ENCODE data around the gene SCD5. TPM values are rescaled to one million over a fixed set of nuclear protein-coding genes. Genes with fewer than 3 reads are reported as not detected.

The SCD5 gene
- total RNA-seq, 2 donors from 2014 or later, result 0.60 to 0.65 TPM

DNA sequence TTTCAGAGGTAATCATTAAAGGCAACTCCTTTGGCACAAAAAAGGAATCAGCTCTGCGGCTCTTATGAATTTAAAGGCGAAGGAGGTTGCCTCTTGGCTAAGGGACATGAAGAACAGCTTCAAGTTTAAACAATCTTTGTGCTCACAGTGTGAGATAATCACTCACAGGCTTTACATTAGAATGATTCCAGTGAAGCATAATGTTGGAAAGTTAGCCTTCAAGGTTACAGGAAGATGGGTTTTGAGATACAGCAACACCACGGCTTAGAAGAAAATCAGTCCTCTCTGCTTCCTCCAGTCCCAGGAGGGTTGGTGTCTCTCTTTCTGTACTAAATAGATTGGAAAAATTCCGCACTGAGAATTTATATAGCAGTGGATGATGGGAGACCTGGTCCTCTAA lies 11.6 kb upstream of the SCD5 start:
- DNase-seq, result no peak

DNA sequence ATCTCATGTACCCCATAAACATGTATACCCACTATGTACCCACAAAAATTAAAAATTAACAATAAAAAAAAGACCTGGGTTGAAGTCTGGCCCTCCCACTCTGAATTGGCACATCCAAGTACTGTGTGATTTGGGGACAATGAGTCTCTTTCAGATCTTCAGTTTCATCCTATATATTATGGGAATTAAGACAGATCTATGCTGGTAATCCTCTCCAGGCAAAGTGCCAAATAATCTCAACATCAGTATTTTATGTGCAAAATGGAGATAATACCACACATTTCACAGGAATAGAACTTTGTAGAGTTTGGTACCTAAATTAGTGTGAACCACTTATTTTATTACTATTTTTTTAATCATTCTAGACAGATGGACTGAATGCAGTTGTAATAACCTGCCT lies 11.0 kb upstream of the SCD5 start:
- Mint-ChIP-seq H3K4me1 (peaks cover 2% of the 10 kb centered on the region), H3K27me3 (peaks cover 4% of the 10 kb centered on the region), H3K36me3 (ENCODE audit: low read depth) (no peaks in the 10 kb centered on the region), H3K4me3 (no peak overlapping the region), H3K27ac (no peak overlapping the region)
- DNase-seq, result no peak
- ATAC-seq, result no peak
- no peaks in the 10 kb centered on the region for H3K9me3 ChIP-seq (ENCODE audit: control insufficient read depth, low read length, poor library complexity, severe bottlenecking)

More for the DNA sequence above, 11.6 kb upstream of the SCD5 start:
- no peaks in the 10 kb centered on the region for H3K36me3 Mint-ChIP-seq (ENCODE audit: low read depth)
- no peak overlapping the region for H3K4me3 Mint-ChIP-seq
- ATAC-seq, result no peak
- H3K4me1 Mint-ChIP-seq, result peaks cover 2% of the 10 kb centered on the region
- no peak overlapping the region for H3K27ac Mint-ChIP-seq
- peaks cover 4% of the 10 kb centered on the region for H3K27me3 Mint-ChIP-seq
- H3K9me3 ChIP-seq (ENCODE audit: control insufficient read depth, low read length, poor library complexity, severe bottlenecking), result no peaks in the 10 kb centered on the region

DNA sequence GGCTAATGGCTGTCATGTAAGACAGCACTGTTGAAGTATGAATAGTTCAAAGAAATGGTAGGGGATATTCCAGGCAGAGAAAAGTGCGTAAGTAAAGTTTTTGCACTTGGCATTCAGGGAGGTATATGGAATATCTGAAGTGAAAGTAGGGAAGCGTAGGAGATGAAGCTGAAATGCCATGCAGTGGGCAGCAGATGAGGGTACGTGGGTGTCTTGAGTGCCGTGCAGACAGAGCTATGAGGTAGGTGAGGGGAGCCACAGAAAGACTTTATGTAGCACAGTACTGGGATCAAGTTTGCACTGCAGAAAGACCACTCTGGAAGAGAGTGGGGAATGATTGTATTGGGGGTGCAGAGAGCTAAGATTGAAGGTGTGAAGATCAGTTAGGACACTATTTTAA lies 5.2 kb upstream of the SCD5 start:
- Mint-ChIP-seq H3K4me1 (peaks cover 10% of the 10 kb centered on the region), H3K27me3 (peaks cover 26% of the 10 kb centered on the region), H3K4me3 (no peak overlapping the region), H3K36me3 (ENCODE audit: low read depth) (no peaks in the 10 kb centered on the region), H3K27ac (no peak overlapping the region)
- ATAC-seq (no peak), DNase-seq (no peak)
- no peaks in the 10 kb centered on the region for H3K9me3 ChIP-seq (ENCODE audit: control insufficient read depth, low read length, poor library complexity, severe bottlenecking)

DNA sequence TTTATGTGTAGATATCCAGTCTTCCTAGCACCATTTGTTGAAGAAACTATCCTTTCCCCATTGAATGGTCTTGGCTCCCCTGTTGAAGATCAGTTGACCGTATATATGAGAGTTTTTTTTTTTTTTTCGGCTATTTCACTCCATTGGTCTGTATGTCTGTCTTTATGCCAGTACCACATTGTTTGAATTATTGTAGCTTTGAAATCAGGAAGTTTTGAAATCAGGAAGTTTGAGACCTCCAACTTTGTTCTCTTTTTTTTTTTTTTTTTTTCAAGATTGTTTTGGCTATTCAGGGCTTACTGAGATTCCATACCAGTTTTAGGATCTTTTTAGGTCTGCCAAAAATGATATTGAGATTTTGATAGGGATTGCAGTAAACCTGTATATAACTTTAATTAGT lies 4.3 kb upstream of the SCD5 start:
- DNase-seq (no peak), ATAC-seq (no peak)
- no peak overlapping the region for H3K27ac Mint-ChIP-seq
- H3K9me3 ChIP-seq (ENCODE audit: control insufficient read depth, low read length, poor library complexity, severe bottlenecking), result no peaks in the 10 kb centered on the region
- no peak overlapping the region for H3K4me3 Mint-ChIP-seq
- H3K4me1 Mint-ChIP-seq, result peaks cover 10% of the 10 kb centered on the region
- peaks cover 26% of the 10 kb centered on the region for H3K27me3 Mint-ChIP-seq
- H3K36me3 Mint-ChIP-seq (ENCODE audit: low read depth), result no peaks in the 10 kb centered on the region

DNA sequence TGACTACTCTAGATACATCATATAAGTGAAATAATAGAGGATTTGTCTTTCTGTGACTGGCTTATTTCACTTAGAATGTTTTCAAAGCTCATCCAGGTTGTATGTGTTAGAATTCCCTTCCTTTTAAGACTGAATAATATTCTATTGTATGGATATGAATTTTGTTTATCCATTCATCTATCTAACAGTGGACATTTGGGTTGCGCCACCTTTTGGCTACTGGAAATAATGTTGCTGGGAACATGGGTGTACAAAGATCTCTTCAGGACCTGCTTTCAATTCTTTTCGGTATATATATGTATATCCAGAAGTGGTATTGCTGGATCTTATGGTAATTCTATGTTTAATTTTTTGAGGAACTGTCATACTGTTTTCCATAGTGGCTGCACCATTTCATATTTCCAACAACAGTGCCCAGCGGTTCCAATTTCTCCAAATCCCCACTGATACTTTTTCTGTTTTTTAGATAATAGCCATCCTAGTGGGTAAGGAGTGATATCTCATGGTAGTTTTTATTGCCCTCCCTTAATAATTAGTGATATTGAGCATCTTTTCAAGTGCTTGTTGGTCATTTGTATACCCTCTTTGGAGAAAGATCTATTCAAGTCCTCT lies 3.4 kb upstream of the SCD5 start:
- peaks cover 14% of the 10 kb centered on the region for H3K4me1 Mint-ChIP-seq
- no peak for DNase-seq
- peaks cover 31% of the 10 kb centered on the region for H3K27me3 Mint-ChIP-seq
- no peak overlapping the region for H3K4me3 Mint-ChIP-seq
- no peaks in the 10 kb centered on the region for H3K36me3 Mint-ChIP-seq (ENCODE audit: low read depth)
- no peak overlapping the region for H3K27ac Mint-ChIP-seq
- no peak for ATAC-seq
- H3K9me3 ChIP-seq (ENCODE audit: control insufficient read depth, low read length, poor library complexity, severe bottlenecking), result no peaks in the 10 kb centered on the region

DNA sequence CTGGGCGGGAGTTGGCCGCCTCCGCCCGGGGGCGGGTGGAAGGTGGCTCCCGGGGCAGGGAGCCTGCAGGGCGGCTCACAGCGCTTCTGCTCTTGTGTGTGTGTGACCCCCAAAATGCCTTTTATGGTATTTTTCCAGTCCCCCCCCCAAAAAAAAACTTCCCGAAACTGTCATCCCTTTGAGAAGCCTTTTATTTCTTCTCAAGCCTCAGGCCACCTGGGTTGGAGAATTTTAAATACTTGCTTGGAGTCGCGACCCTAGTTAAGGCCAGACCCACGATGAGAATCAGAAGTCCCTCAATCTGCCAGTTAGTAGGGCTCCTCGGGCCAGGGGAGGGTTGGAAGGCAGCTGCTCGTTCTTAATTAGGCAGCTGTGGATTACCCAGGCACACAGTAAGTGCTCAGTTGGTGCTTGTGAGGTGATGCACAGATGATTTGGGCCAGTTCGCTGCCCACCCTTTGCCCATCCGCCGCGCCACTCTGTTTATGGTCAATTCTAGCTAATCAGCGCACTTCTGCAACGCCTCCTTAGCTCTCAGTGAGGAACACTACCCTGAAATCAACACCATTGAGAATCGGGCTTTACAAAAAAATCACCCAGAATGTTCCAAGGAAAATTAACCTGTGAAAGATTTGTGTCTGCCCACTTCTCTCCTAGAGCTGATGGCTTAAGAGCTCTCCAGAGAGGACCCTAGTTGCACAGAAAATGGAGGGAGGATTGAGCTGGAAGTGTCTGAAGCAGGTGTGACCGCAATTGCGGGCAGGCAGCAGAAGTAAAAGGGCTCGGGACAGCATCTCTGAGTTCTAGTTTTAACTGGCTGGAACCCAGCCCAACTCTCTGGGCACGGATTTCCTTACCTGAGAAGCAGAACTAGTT lies 648 bp upstream of the SCD5 start:
- ATAC-seq, result peak; percentile 35
- H3K4me3 Mint-ChIP-seq, result peak overlapping the region; percentile 84

DNA sequence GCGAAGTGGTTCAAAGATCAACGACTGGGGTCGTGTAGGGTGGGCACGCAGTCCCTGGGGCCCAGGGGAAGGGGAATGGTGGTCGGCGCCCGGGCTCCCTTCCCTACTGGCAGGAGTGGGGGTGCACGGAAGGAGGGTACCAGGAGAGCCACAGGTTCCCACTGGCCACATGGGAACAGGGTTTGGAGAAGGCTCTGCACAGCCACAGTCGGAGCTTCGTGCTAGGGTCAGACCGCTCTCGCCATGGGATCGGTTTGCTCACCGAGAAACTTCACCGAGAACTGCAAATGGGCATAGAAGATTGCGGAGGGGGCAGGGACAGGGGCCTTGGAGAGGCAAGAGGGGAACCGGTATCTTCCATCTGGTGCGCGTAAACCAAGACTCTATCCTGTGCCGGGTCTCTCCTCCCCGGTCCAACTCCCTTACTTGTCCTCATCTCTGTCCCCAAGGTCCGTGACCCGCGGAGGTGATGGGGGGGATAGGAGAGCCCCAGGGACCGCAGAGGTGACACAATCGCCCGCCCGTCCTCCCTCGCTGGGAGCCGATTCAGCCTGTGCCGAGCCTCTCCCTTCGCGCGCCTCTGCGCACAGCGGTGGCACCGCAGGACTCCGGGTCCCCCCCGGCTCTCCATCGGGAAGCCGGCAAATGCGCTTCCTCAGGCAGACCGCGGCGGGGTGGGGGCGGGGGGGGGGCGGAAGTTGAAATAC lies 1.0 kb downstream of the SCD5 start:
- Mint-ChIP-seq H3K36me3 (ENCODE audit: low read depth) (no peaks in the 10 kb centered on the region), H3K27ac (no peak overlapping the region), H3K4me3 (peak overlapping the region; percentile 86), H3K4me1 (peaks cover 18% of the 10 kb centered on the region), H3K27me3 (peaks cover 56% of the 10 kb centered on the region)
- DNase-seq, result peak in 1 of 3 donors; percentile 10
- no peaks in the 10 kb centered on the region for H3K9me3 ChIP-seq (ENCODE audit: control insufficient read depth, low read length, poor library complexity, severe bottlenecking)
- ATAC-seq, result no peak

More for the DNA sequence above, 648 bp upstream of the SCD5 start:
- H3K9me3 ChIP-seq (ENCODE audit: control insufficient read depth, low read length, poor library complexity, severe bottlenecking), result no peaks in the 10 kb centered on the region
- Mint-ChIP-seq H3K27me3 (peaks cover 47% of the 10 kb centered on the region), H3K4me1 (peaks cover 18% of the 10 kb centered on the region), H3K27ac (no peak overlapping the region), H3K36me3 (ENCODE audit: low read depth) (no peaks in the 10 kb centered on the region)
- DNase-seq, result no peak

DNA sequence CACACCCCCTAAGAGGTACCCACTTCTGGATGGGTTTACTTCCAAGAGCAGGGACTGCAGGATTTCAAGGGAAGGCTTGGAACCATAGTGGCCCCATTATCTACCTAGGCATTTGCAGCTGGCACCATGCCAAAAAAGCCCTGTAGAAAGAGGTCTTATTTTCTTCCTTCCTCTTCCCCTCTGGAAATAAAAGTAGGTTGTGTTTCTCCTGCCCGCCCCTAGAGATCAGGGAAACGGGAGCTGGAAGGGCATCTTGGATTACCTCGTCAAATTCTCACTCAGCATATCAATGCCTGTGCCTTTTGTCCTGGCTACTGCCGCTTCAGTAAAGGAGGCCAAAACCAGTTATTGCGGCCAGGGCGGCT lies 1.6 kb downstream of the SCD5 start:
- H3K27me3 Mint-ChIP-seq, result peaks cover 58% of the 10 kb centered on the region

DNA sequence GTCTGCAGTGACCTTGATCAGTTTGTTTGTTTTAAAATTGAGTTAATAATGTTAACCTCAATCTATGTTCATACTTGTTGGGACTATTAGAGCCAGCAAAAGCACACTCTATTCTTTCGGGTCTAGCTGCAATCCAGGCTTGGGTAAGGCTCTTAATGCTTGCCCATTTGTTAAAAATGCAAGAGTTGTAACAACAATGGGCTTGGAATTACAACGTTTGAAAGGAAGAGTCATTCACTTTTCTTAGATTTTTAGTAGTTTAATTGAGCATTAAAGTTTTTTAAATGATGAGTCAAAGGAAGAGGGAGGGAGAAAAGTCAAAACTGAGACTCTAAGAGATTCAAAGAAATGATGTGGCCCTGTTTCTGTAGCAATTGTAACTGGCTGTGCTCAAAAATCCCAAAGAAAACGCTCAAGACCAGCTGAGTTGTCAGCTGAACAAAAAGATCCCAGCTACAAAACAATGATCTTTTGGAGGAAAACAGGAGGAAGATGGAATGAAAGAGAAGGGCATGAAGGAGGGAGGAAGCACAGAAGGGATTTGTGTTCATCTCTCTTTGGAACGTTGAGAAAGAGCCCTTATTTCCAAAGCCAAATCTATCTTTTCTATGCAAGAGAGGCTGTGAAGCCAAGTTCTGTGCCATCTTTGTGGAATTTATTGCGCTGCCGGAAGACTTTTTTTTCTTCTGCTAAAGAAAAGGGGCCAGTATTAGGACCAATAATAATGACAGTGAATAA lies 5.5 kb downstream of the SCD5 start:
- no peak for DNase-seq
- Mint-ChIP-seq H3K27ac (no peak overlapping the region), H3K4me3 (no peak overlapping the region), H3K36me3 (ENCODE audit: low read depth) (no peaks in the 10 kb centered on the region), H3K27me3 (peaks cover 60% of the 10 kb centered on the region), H3K4me1 (peaks cover 10% of the 10 kb centered on the region)
- H3K9me3 ChIP-seq (ENCODE audit: control insufficient read depth, low read length, poor library complexity, severe bottlenecking), result no peaks in the 10 kb centered on the region
- no peak for ATAC-seq

More for the DNA sequence above, 1.6 kb downstream of the SCD5 start:
- H3K9me3 ChIP-seq (ENCODE audit: control insufficient read depth, low read length, poor library complexity, severe bottlenecking), result no peaks in the 10 kb centered on the region
- peaks cover 18% of the 10 kb centered on the region for H3K4me1 Mint-ChIP-seq
- ATAC-seq, result no peak
- H3K36me3 Mint-ChIP-seq (ENCODE audit: low read depth), result no peaks in the 10 kb centered on the region
- H3K4me3 Mint-ChIP-seq, result peak overlapping the region; percentile 86
- peak overlapping the region; percentile 6 for H3K27ac Mint-ChIP-seq
- no peak for DNase-seq

DNA sequence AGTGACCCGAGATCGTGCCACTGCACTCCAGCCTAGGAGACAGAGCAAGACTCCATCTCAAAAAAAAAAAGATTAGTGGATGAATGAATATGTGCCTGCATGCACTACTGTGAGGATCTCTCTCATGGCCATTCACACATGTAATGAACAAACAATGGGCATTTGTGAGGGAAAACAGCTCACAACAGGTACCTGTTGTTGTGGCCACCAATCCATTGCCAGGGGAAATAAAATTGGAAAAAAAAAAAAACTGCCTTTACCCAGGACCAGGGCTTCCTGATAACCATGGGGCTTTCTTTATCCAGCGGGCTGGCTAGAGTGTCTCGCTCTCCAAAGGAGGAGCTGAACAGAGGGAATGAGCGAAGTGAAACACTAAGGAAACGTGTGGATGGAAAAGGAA lies 7.4 kb downstream of the SCD5 start:
- DNase-seq (no peak), ATAC-seq (no peak)
- H3K27me3 Mint-ChIP-seq, result peaks cover 50% of the 10 kb centered on the region
- peaks cover 3% of the 10 kb centered on the region for H3K36me3 Mint-ChIP-seq (ENCODE audit: low read depth)
- no peaks in the 10 kb centered on the region for H3K9me3 ChIP-seq (ENCODE audit: control insufficient read depth, low read length, poor library complexity, severe bottlenecking)
- H3K4me1 Mint-ChIP-seq, result peaks cover 3% of the 10 kb centered on the region
- no peak overlapping the region for H3K27ac Mint-ChIP-seq
- H3K4me3 Mint-ChIP-seq, result no peak overlapping the region

DNA sequence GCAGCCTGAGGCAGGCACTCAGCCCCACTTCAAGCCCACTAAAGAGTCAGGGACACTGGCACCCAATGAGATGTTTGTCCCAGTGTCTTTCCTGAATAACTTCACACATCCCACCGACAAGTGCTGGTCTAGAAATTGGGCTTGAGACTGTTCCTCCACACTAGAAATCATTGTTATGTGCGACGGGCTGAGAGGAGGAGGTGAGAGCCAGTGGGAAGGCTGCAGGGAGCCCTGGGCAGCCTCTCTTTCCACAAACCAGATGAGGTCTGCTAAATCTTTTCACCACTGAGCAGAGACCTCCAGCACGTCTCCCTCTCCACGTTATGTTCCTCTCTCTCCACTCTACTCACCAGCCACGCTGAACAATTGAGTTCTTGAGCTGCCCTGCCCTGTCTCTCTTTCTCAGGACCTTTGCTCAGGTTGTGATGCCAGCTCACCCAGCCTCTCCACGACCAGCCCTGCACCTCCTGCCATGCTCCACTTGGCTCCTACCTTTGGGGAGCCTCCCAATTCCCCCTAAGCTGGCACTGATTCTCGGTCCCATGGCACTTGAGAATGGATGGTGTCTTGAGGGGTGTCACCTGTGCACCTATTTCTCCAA lies 8.4 kb downstream of the SCD5 start:
- DNase-seq, result no peak
- Mint-ChIP-seq H3K4me1 (peaks cover 3% of the 10 kb centered on the region), H3K27me3 (peaks cover 49% of the 10 kb centered on the region), H3K36me3 (ENCODE audit: low read depth) (peaks cover 3% of the 10 kb centered on the region), H3K27ac (no peak overlapping the region), H3K4me3 (no peak overlapping the region)
- no peak for ATAC-seq
- no peaks in the 10 kb centered on the region for H3K9me3 ChIP-seq (ENCODE audit: control insufficient read depth, low read length, poor library complexity, severe bottlenecking)

DNA sequence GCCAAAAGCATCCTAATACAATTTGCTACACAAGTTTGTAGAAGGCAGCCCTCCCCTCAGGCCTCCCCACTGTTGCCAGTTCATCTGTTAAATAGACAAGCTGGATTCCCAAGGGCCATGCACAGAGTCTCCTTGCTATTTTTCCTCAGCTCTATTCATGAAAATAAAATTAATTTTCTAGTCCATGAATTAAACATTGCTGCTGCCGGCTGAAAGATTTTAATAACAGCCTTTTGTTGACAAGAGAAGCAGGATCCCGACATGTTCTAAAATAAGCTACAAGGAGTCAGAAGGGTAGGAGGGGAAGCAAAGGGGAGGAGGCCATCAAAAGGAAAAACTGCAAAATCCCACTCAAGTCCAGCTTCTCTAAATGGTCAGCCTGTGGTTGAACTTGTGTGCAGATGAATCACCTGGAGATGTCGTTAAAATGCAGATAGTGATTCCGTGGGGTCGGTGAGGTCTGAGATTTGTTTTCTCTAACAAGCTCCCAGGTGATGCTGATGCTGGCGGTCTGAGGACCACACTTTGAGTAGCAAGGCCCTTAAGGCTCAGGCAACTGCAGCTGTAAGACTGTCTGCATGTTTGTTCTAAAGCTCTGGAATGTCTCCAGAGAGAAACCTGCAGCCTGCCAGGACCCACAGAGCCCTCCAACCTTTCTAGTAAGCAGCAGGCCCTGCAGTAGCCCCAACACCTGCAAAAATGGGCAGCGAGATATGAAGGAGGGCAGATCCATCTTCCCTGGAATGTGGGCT lies 9.4 kb downstream of the SCD5 start:
- no peak for ATAC-seq
- no peak for DNase-seq

More for the DNA sequence above, 9.4 kb downstream of the SCD5 start:
- Mint-ChIP-seq H3K36me3 (ENCODE audit: low read depth) (peaks cover 3% of the 10 kb centered on the region), H3K27ac (no peak overlapping the region), H3K4me3 (no peak overlapping the region), H3K27me3 (peaks cover 53% of the 10 kb centered on the region), H3K4me1 (peaks cover 3% of the 10 kb centered on the region)
- no peaks in the 10 kb centered on the region for H3K9me3 ChIP-seq (ENCODE audit: control insufficient read depth, low read length, poor library complexity, severe bottlenecking)
